ENCODE measurements around the gene FUT3. TPM values are rescaled to one million over a fixed set of nuclear protein-coding genes. Genes with fewer than 3 reads are reported as not detected.
"Not testable (repeated sequence)": the region's sequence is repeated elsewhere in the genome, so short reads cannot be mapped to it uniquely, and the experiment has no call there.

FUT3 gene
- total RNA-seq, 1 donor from 2014 or later: 0.93 TPM

DNA sequence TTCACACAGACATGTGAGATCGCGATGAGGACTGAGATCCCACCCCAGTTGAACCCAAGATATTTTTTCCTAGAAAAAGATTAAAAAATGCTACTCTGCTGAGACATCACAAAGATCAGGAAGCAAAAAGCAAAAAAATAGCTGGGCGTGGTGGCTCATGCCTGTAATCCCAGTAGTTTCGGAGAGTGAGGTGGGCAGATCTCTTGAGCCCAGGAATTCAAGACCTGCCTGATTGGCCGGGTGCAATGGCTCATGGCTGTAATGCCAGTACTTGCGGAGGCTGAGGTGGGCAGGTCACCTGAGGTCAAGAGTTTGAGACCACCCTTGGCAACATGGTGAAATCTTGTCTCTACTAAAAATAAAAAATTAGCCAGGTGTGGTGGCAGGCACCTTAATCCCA lies 1.1 kb downstream of the FUT3 start:
- ATAC-seq (no peak), DNase-seq (ENCODE audit: low spot score) (no peak)

DNA sequence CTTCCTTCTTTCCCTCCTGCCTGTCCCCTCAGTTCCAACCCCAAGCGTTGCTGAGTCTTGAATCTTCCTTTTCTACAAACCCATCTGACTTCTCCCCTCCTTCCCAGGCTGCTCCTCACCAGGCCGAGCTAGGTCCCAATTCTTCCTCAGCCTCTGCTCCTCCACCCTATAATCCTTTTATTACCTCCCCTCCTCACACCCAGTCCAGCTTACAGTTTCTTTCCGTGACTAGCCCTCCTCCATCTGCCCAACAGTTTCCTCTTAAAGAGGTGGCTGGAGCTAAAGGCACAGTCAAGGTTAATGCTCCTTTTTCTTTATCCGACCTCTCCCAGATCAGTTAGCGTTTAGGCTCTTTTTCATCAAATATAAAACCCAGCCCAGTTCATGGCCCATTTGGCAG lies 2.6 kb downstream of the FUT3 start:
- DNase-seq (ENCODE audit: low spot score); ATAC-seq: not testable (repeated sequence)

DNA sequence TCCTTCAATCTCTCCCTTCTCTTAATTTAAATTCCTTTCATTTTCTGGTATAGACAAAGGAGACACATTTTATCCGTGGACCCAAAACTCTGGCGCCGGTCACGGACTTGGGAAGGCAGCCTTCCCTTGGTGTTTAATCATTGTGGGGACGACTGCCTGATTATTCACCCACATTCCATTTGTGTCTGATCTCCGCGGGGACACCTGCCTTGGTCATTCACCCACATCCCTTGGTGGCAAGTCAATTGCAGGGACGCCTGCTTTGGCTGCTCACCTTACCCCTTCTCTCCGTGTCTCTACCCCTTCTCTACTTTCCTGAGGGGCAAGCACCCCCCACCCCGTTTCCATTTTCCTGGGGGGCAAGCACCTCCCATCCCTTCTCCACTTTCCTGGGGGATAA lies 3.4 kb downstream of the FUT3 start:
- DNase-seq (ENCODE audit: low spot score); ATAC-seq: not testable (repeated sequence)

DNA sequence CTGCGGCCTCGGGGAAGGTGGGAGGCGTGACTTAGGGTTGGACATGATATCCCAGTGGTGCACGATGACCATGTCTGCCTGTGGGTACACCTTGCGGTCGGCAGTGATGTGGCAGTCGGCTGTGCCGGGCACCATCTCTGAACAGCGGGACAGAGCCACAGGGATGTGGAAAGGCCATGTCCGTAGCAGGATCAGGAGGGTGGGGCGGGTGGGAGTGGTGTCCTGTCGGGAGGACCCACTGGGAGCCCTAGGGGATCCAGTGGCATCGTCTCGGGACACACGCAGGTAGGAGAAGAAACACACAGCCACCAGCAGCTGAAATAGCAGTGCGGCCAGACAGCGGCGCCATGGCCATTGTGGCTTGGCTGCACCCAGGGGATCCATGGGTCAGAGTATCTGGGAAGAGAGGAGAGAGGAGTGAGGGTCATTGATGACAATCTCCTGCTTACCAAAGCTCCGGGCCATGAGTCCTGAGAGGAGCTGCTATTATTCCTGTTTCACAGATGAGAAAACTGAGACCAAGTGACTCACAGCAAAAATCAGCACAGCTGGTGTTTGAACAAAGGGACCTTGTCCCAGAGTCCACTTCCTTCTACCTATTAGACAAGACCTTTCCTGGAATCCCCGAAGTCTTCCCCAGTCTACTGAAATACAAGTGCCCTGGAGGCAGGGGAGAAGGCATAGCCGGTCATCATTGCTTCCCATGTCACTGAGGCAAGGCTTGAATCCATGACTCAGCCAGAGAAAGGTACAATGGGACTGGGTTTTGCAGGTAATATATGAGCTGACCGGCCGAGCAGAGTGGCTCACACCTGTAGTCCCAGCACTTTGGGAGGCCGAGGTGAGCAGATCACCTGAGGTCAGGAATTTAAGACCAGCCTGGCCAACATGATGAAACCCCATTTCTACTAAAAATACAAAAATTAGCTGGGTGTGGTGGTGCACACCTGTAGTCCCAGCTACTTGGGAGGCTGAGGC lies 6.5 kb downstream of the FUT3 start:
- ATAC-seq: no peak
- DNase-seq (ENCODE audit: low spot score): no peak

DNA sequence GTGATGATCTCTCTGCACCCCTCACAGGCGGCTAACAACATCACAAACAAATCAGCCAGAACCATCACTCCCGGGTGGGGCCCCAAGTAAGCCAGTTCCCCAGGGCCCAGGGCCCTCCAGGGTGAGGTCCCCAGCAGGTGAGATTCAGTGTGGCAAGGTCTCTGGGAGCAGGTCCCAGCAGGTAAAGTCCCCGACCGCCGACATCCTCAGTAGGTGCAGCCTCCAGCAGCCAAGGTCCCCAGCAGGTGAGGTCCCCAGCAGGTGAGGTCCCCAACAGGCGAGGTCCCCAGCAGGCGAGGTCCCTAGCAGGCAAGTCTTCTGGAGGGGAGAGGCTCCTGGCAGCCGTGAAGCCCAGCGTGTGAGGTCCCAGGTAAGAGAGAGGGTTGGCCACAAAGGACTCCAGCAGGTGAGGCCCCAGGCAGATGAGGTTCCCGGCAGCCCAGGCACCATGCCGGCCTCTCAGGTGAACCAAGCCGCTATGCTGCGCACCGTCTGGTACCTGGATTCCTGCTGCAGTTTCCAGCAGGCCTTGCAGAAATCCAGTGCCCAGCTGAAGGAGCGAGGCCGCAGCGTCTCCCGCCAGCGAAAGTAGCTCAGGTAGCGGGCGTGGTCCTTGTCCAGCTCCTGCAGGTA lies 7.8 kb downstream of the FUT3 start:
- no peak for DNase-seq (ENCODE audit: low spot score)
- no peak for ATAC-seq

DNA sequence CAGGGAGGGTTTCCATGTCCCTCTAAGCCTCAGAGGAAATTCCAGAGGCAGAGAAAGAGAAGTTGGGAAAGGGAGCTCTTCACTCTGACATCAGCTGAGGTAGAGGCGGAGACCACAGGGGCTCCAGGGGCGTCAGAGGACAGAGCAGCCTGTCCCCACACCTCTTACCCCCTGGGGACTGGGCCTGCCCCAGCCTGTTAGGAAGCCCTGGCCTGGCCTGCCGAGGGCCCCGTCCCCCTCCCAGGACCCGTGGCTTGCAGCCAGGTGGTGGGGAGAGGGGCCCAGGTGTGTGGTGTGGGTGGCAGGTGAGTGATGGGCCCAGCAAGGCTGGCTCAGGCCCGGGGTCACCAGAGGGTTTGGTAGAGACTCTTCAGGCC lies 9.5 kb downstream of the FUT3 start:
- not testable (repeated sequence) for ATAC-seq

DNA sequence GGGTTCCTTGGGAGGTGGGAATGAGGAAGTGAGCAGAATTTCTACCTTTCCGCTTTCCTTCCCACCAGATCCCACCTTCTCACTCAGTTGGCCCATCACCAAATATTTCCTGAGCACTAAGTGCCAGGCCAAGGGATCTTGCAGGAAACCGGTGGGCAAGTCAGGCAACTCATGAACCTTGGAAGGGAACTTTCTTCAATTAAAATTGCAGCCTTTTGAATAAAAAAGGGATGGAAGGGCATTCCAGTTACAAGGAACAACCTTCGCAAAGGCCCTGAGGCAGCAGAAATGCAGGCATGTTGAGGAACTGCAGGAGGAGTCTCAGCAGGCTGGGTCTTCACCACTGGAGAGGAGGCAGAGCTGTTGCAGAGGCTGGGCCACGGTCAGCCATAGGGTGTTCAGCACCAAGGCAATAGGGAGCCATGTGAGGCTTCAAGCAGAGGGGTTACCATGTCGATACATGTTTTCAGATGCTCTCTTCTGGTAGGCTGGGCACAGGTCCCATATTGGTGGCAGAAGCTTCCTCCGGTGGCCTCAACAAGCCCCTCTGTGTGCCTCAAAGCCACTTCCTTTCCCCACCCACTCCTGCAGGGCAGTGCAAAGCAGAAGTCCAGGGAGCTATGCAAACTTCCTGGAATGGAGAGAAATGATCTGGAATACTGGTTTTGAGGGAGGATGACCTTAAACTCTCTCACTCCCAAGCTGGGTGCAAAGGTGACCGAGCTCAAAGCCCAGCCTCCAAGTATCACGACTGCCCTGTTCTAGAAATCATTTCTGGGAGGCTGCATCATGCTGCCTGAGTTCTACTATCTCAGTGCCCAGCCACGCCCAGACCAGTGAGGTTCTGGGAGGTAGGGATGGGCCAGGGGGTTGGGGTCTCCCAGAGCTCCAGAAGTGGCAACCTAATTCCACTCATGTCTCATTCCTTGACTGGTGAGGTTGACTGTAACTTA lies 11.9 kb downstream of the FUT3 start, which contains the start of gene FUT6:
FUT6 (minus strand) TSS at position 638 of the 953 bp plus-strand sequence. CDS start 7,135 bp downstream, outside the sequence.
- ATAC-seq: peak; percentile 74

More for the DNA sequence above, 9.5 kb downstream of the FUT3 start:
- not testable (repeated sequence) for DNase-seq (ENCODE audit: low spot score)

DNA sequence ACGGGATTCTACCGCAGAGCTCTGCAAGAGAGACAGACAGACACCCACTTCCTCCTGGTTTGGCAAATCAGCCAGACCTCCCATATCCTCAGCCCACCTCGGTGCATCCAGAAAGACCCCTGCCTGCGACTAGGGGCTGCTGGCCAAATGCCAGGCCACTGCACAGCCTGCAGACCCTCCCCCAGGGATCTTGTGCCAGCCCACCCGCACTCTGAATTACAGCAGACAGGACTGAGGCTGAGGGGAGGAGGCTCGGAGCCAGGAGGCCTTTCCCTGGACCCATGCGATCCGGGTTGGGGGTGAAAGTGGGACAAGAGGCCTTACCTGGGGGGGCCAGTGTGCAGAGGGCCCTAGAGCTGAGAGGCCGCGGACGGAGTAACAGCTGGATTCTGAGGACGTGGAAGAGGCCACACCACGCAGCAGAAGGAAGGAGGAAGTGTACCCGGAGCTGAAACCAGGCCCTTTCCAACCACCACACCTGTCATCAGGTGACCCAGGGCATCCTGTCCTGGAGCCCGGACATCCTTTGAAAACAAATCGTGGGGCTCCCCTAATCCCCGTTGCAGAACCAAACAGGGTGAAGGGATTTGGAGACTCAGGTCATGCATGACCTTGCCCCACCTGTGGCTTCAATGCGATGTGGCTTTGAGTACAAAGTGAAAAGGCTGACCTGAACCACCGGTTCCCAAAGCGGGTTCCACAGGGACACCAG lies 12.7 kb downstream of the FUT3 start:
- ATAC-seq: peak; percentile 48
- no peak for DNase-seq (ENCODE audit: low spot score)

More for the DNA sequence above, 11.9 kb downstream of the FUT3 start, which contains the start of gene FUT6:
- no peak for DNase-seq (ENCODE audit: low spot score)

DNA sequence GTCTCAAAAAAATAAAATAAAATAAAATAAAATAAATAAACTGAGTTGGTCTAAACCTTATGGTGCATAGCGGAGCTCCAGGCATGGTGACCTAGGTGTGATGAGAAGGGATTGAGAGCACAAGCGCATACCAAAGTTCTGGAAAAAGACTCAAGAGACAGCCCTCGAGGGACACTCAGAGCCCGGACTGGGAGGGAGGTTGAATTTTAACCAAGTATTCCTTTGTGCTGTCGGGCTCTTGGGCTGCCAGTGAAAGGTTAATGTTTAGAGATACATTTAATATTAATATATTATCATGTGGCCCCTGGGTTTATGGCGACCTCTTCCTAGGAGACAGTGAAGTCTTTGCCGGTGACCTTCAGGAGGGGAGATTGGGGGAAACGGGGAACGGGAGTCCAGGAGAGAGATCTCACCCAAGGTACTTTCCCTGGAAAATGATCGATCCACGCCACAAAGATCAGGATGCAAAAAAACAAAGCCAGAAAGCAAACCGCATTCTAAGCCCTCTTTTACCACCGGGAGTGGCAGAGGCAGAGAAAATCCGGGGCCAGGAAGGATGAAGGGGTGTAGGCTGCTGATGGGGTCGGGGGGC lies 13.4 kb downstream of the FUT3 start:
- peak; percentile 57 for ATAC-seq
- no peak for DNase-seq (ENCODE audit: low spot score)

DNA sequence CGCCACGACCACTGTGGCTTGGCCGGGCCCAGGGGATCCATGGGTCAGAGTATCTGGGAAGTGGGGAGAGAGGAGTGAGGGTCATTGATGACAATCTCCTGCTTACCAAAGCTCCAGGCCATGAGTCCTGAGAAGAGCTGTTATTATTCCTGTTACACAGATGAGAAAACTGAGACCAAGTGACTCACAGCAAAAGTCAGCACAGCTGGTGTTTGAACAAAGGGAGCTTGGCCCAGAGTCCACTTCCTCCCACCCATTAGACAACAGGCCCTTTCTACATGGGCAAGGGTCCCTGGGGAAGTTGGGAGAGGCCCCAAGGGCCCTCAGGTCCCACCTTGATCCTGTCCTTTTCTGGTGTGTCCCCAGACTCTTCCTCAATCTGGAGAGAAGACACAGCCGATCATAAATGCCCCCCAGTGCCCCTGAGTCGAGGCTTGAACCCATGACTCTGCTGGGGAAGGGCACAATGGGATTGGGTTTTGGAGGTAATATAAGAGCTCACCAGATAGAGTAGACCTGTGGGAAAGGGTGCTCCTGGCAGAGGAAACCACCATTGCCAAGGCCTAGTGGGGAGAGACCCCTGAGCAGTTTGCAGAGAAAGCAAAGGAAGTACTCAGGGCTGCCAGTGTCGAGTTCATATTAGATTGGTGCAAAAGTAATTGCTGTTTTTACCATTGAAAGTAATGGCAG lies 18.6 kb downstream of the FUT3 start:
- no peak for ATAC-seq

DNA sequence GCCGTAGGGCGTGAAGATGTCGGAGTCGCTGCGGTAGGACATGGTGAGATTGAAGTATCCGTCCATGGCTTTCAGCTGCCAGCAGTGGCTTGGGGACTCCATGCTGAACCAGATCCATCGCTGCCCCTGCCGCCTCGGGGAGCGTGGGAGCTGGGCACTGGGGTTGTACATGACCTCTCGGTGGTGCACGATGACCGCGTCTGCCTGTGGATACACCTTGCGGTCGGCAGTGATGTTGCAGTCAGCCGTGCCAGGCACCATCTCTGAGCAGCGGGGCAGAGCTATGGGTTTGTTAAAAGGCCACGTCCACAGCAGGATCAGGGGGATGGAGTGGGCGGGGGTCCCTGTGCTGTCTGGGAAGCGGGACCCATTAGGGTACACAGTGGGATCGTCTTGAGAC lies 19.2 kb downstream of the FUT3 start:
- no peak for ATAC-seq
- no peak for DNase-seq (ENCODE audit: low spot score)

More for the DNA sequence above, 18.6 kb downstream of the FUT3 start:
- DNase-seq (ENCODE audit: low spot score): no peak

DNA sequence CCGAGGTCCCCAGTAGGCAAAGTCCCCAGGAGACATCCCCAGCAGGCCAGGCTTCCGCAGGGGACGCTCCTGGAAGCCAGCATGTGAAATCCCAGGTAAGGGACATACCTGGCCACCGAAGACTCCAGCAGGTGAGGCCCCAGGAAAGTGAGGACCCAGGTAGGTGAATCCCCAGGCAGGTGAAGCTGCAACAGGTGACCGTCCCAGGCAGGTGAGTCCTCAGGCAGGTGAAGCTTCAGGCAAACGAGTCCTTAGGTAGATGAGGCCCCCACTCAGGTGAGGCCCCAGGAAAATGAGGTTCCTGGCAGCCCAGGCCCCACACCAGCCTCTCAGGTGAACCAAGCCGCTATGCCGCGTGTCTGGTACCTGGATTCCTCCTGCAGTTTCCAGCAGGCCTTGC lies 20.1 kb downstream of the FUT3 start:
- ATAC-seq (no peak), DNase-seq (ENCODE audit: low spot score) (no peak)

DNA sequence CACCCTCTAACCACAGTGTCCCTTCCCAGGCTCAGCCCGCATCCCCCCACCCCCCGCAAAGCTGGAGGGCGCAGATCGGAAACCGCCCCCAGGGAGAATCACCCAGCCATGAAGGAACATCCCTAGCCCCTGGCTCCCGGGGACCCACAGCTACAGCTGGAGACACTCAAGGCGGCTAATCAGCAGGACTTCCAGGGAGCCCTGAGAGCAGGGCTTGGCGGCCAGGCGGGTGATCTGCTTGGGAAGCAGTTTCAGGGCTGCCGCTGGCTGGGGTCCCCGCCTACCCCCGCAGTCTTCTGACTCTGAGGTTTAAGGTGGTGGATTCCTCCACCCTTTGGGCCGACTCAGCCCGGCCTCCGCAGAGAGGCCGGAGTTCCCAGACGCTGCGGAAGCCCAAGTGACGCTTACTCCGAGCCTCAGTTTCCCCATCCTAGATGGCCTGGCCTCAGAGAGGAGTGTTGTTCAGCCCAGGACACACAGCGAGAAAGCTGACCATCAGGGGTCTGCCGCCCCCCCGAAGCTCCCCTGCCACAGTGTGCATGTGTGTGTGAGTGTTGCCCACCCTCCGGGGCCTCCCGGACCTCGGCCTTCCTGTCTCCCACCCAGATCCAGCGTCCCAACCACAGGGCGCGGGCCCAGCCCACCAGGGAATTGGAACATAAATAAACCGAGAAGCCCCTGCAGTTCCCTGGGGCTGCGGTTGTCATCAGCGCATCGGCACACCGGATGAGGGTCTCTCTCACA lies 21.5 kb downstream of the FUT3 start:
- DNase-seq (ENCODE audit: low spot score) (no peak), ATAC-seq (no peak)

DNA sequence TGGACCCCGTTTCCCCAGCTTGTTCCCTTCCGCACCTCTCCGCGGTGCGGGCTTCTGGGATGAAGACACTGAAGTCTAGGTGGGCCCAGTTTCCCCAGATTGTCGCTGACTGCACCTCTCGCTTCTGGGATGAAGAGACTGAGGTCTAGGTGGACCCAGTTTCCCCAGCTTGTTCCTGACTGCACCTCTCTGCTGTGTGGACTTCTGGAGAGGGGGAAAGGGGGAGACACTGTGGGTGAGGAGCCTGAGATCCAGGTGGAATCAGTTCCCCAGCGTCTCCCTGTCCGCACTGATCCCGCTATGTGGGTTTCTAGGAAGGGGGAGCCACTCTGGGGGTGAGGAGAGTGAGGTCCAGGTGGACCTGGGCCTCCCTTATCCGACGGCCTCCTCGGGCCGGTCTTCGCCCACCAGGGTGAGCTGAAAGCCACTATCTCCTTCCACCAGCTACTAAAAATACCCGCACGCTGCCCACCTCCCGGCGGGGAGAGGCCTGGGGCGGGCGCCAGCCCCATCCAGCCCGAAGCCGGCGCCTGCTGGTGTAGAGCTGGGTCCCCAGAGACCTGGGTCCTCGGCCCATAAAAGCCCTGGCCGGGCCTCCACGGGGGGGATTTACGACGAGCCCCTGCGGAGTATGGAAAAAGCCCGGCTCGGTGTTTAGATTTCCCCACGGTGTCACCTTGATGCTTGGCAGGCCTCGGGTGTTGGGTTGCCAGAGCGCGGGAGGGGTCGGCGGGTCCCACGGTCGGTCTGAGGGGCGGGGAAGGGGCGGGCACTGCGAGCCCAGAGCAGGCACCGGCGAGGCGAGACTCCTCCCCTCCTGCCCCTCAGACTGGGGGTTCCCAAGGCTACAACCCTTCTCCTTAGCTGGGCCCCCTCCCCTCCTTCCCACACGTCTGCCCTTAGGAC lies 22.3 kb downstream of the FUT3 start:
- ATAC-seq: peak; percentile 3
- DNase-seq (ENCODE audit: low spot score): no peak

DNA sequence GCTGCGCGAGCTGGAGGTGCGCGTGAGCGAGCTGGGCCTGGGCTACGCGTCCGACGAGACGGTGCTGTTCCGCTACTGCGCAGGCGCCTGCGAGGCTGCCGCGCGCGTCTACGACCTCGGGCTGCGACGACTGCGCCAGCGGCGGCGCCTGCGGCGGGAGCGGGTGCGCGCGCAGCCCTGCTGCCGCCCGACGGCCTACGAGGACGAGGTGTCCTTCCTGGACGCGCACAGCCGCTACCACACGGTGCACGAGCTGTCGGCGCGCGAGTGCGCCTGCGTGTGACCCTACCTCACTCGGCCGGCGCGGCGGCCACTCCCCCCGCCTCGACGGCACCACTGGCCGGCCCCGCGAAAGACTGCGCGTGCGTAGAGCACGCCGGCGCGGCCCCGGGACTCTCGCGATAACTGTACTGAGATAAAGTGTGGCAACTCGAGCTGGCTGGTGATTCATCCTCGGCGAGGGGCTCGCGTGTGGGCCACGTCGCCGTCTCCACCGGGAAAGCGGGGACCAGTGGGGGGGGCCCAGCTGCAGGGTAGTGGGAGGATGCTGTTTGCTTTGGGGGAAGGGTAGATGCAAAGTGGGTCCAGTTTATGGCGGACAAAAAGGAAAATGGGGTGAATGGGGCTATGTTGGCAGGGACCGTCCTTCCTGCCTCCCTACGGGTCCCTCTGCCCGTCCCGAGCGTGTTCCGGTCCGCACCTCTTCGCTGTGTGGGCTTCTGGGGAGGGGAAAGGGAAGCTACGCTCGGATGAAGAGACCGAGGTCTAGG lies 23.2 kb downstream of the FUT3 start:
- peak; percentile 73 for ATAC-seq

DNA sequence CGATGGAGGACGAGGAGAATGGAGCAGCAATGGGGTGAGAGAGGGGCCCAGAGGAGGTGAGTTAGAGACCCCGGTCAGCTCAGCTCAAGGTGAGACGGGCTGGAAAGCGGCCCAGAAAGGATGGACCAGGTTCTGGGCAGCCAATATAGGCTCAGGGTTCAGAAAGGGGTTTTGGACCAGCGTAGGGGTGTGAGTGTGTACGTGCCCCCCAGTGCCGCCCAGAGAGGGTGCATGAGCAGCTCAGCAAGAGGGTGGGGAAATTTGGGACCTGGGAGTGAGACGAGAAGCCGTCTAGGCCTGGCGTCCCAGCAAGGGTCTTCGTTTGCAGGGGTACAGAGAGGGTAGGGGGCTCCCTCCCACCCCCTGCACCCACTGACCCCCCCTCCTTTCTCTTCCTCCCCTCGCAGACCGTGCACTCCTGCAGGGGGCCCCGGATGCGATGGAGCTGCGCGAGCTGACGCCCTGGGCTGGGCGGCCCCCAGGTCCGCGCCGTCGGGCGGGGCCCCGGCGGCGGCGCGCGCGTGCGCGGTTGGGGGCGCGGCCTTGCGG lies 23.8 kb downstream of the FUT3 start:
- ATAC-seq: no peak
- DNase-seq (ENCODE audit: low spot score): no peak

More for the DNA sequence above, 23.2 kb downstream of the FUT3 start:
- peak; percentile 96 for DNase-seq (ENCODE audit: low spot score)

Measured in left lobe of liver (tissue), 2 donors.